HepG2 (cell line): ENCODE data around the gene MORN1. TPM values are rescaled to one million over a fixed set of nuclear protein-coding genes. Genes with fewer than 3 reads are reported as not detected.

Experiments used
- ATAC-seq: fragments of 200-7000 bp; cut with Tn5 transposase; 3 replicates; pipeline ENCODE4 v1.9.1; 2020; ENCODE audit warnings: mild to moderate bottlenecking, moderate library complexity
- BruUV-seq: library from RNA; stranded (reverse); fragments of 400-500 nt; replicated peaks from 2 replicates; lab custom pipeline; 2021; lab: Mats Ljungman, UMichigan
- CTCF ChIA-PET: fragments of 300-600 bp; formaldehyde crosslinking; extraction: SDS; loops from one replicate; lab custom pipeline; 2021; ENCODE audit warnings: low total read pairs, inconsistent platforms, low intra/inter-chr PET ratio; lab: Yijun Ruan, JAX
- POLR2A ChIA-PET: fragments of 350-600 bp; sonication (Branson Sonifier 250); formaldehyde crosslinking; loops from one replicate; lab custom pipeline; 2020; ENCODE audit warnings: antibody characterized with exemption, inconsistent platforms; lab: Yijun Ruan, JAX
- DNase-seq: peaks from one replicate; pipeline ENCODE4 v3.0.0-alpha.2; 2015; ENCODE audit warnings: low spot score
- FAIRE-seq: peaks from 3 replicates; lab custom pipeline; 2011; peaks lifted over from hg19 to GRCh38; lab: Jason Lieb, UNC
- H2AFZ ChIP-seq: one replicate; pipeline ENCODE4 v1.6.1; 2011; ENCODE audit warnings: low read length, inconsistent platforms
- H3K27ac ChIP-seq: fragments of 300-600 bp; 3 replicates; pipeline ENCODE4 v1.8.0; 2011; ENCODE audit warnings: mixed run types, mild to moderate bottlenecking, mixed read lengths, low read length, inconsistent platforms; ENCODE audit not compliant: insufficient read depth; ENCODE audit errors: extremely low read length
- H3K27me3 ChIP-seq, 2 experiments: fragments of 200-600 bp in 1 of 2; 2 replicates in 1 of 2; 3 replicates in 1 of 2; pipeline versions ENCODE4 v1.6.0 to v1.8.0; 2011; ENCODE audit warnings: low read length in 2 of 2, mild to moderate bottlenecking in 2 of 2, moderate library complexity in 2 of 2, inconsistent platforms in 1 of 2; ENCODE audit not compliant: insufficient read depth in 2 of 2, control insufficient read depth in 1 of 2
- H3K36me3 ChIP-seq, 2 experiments: fragments of 200-600 bp in 1 of 2; replicated peaks in 1 of 2; 2 replicates in 1 of 2; 3 replicates in 1 of 2; pipeline versions ENCODE4 v1.5.1 to v1.8.0; 2011; ENCODE audit warnings: low read length in 2 of 2, inconsistent platforms in 1 of 2; ENCODE audit not compliant: insufficient read depth in 2 of 2, control insufficient read depth in 1 of 2
- H3K4me1 ChIP-seq: 2 replicates; pipeline ENCODE4 v1.5.1; 2012; ENCODE audit warnings: low read length, inconsistent platforms; ENCODE audit not compliant: insufficient read depth
- H3K4me2 ChIP-seq: 2 replicates; pipeline ENCODE4 v1.6.0; 2011; ENCODE audit warnings: low read depth, low read length, inconsistent platforms
- H3K4me3 ChIP-seq, 3 experiments: fragments of 200-600 bp in 1 of 3; sonication (generic), shearing (Covaris generic) in 1 of 3; replicated peaks in 1 of 3; 2 replicates each; pipeline ENCODE4 v1.5.1; 2011 to 2016; ENCODE audit warnings: low read length in 3 of 3, inconsistent platforms in 2 of 3, low read depth in 2 of 3, mild to moderate bottlenecking in 2 of 3, control low read depth in 1 of 3, mixed read lengths in 1 of 3; ENCODE audit not compliant: insufficient read depth in 1 of 3
- H3K79me2 ChIP-seq: one replicate; pipeline ENCODE4 v1.6.1; 2011; ENCODE audit warnings: low read length, inconsistent platforms; ENCODE audit not compliant: insufficient read depth
- H3K9ac ChIP-seq: 2 replicates; pipeline ENCODE4 v1.6.0; 2011; ENCODE audit warnings: mild to moderate bottlenecking, low read depth, low read length, inconsistent platforms; ENCODE audit not compliant: insufficient read depth
- H3K9me3 ChIP-seq: 2 replicates; pipeline ENCODE4 v1.5.1; 2012; ENCODE audit warnings: mild to moderate bottlenecking, low read length
- H4K20me1 ChIP-seq: 2 replicates; pipeline ENCODE4 v1.6.0; 2011; ENCODE audit warnings: inconsistent platforms, mild to moderate bottlenecking, low read length, moderate library complexity; ENCODE audit not compliant: insufficient read depth
- DNMT1 ChIP-seq: sonication (generic); formaldehyde crosslinking; IDR thresholded peaks from 2 replicates; pipeline ENCODE4 v1.5.1; 2020; ENCODE audit warnings: mild to moderate bottlenecking, missing genetic modification reagents
- DRAP1 ChIP-seq: IDR thresholded peaks from 2 replicates; pipeline ENCODE4 v1.6.1; 2016; ENCODE audit warnings: missing genetic modification reagents, missing compliant biosample characterization
- GABPB1 ChIP-seq: IDR thresholded peaks from 2 replicates; pipeline ENCODE4 v1.6.1; 2016; ENCODE audit warnings: mild to moderate bottlenecking, missing genetic modification reagents, moderate library complexity, missing compliant biosample characterization
- GTF3A ChIP-seq: sonication (generic); formaldehyde crosslinking; conservative IDR thresholded peaks from 2 replicates; pipeline ENCODE4 v1.4.0; 2020; ENCODE audit warnings: mild to moderate bottlenecking, missing genetic modification reagents
- IKZF4 ChIP-seq: sonication (generic); formaldehyde crosslinking; IDR thresholded peaks from 2 replicates; pipeline ENCODE4 v1.5.1; 2020; ENCODE audit warnings: borderline replicate concordance, mild to moderate bottlenecking, low read depth, missing genetic modification reagents; ENCODE audit errors: not compliant biosample characterization
- KDM5B ChIP-seq: sonication (generic); formaldehyde crosslinking; IDR thresholded peaks from 2 replicates; pipeline ENCODE4 v1.4.0; 2020; ENCODE audit warnings: missing genetic modification reagents, mild to moderate bottlenecking, borderline replicate concordance
- MEIS1 ChIP-seq: sonication (generic); formaldehyde crosslinking; IDR thresholded peaks from 2 replicates; pipeline ENCODE4 v1.9.0; 2021; ENCODE audit warnings: mild to moderate bottlenecking, missing genetic modification reagents, moderate library complexity, borderline replicate concordance
- MTF2 ChIP-seq: sonication (generic); formaldehyde crosslinking; IDR thresholded peaks from 2 replicates; pipeline ENCODE4 v1.5.0; 2020; ENCODE audit warnings: missing genetic modification reagents, borderline replicate concordance
- RBM39 ChIP-seq: fragments of 200-400 bp; formaldehyde crosslinking; IDR thresholded peaks from one replicate; pipeline ENCODE4 v1.6.1; 2018; ENCODE audit warnings: antibody characterized with exemption, mild to moderate bottlenecking, low read depth, low read length; ENCODE audit not compliant: poor library complexity, severe bottlenecking
- ZNF446 ChIP-seq: sonication (generic); formaldehyde crosslinking; IDR thresholded peaks from 2 replicates; pipeline ENCODE4 v1.5.0; 2020; ENCODE audit warnings: mild to moderate bottlenecking, missing genetic modification reagents
- ZNF547 ChIP-seq: sonication (generic); formaldehyde crosslinking; IDR thresholded peaks from 2 replicates; pipeline ENCODE4 v1.5.1; 2020; ENCODE audit warnings: mild to moderate bottlenecking, missing genetic modification reagents
- ZNF687 ChIP-seq: sonication (generic); formaldehyde crosslinking; IDR thresholded peaks from 2 replicates; pipeline ENCODE4 v1.5.1; 2020; ENCODE audit warnings: mild to moderate bottlenecking, missing genetic modification reagents, moderate library complexity
- WGBS: methylation state at CpG from one replicate; pipeline ENCODE4 v1.1.6; 2017; ENCODE audit warnings: low lambda C conversion rate; 5-methylcytosine and 5-hydroxymethylcytosine counted together
- in situ Hi-C: cut with HindIII; loops from 2 replicates; pipeline ENCODE4 v1.10.0; 2017; ENCODE audit warnings: low pct_unique_long_range_greater_than_20kb; ENCODE audit not compliant: extremely low pct_ligation_motif_present
- intact Hi-C: fragments of 100-400 bp; cut with micrococcal nuclease; formaldehyde crosslinking; loops from one replicate; pipeline ENCODE4 v1.10.0; 2022; ENCODE audit not compliant: unreplicated experiment
- polyA plus RNA-seq, 8 experiments: library from polyadenylated mRNA; depleted of rRNA in 3 of 8; stranded (reverse) in 7 of 8; unstranded in 1 of 8; fragments of >200 nt; fragmentation: Illumina TruSeq in 4 of 8; extraction: Trizol in 4 of 8; gene quantifications; 2 replicates each; pipeline versions ENCODE4 v1.2.1 to v1.2.3, GENCODE V29; 2011 to 2016; ENCODE audit warnings: low read depth in 4 of 8, missing spikeins in 1 of 8, mixed read lengths in 1 of 8; ENCODE audit not compliant: insufficient read depth in 1 of 8
- total RNA-seq, 5 experiments: library from RNA; depleted of rRNA; stranded (reverse); fragments of >200 nt; fragmentation: Illumina TruSeq; extraction: Trizol; gene quantifications; 2 replicates each; pipeline ENCODE4 v1.2.3, GENCODE V29; 2016; ENCODE audit warnings: low read depth in 1 of 5
- TF ChIP-seq, protein P1 (sequence below): sonication (generic); formaldehyde crosslinking; IDR thresholded peaks from 2 replicates; pipeline ENCODE4 v1.4.0; 2020; ENCODE audit warnings: mild to moderate bottlenecking, missing genetic modification reagents

MORN1 gene
- total and polyA plus RNA-seq, 2 of the 13 experiments (the other 11 are each of a cell fraction or from before 2014, with no cell fraction given), result 3.1 to 6.5 TPM

GRCh38 chr1:2313651-2314261 is 77.6 kb downstream of the MORN1 start (continued):
- TF ChIP-seq, protein P1, sequence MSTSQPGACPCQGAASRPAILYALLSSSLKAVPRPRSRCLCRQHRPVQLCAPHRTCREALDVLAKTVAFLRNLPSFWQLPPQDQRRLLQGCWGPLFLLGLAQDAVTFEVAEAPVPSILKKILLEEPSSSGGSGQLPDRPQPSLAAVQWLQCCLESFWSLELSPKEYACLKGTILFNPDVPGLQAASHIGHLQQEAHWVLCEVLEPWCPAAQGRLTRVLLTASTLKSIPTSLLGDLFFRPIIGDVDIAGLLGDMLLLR (CRISPR knock-in tag), result no peak
- no peak for TF ChIP-seq IKZF4 (CRISPR knock-in tag)
- TF ChIP-seq DNMT1 (CRISPR knock-in tag), result no peak
- 0 out of 2 replicates have a peak, but pooled peaks have one; percentile 14 for TF ChIP-seq ZNF547 (CRISPR knock-in tag)
- TF ChIP-seq DRAP1 (CRISPR knock-in tag), result no peak

- intact Hi-C loops, result loop anchor here (5.0 kb wide), 1 partner anchor 70 kb away; no protein-coding TSS in a partner anchor
- no peak for FAIRE-seq
- TF ChIP-seq MEIS1 (CRISPR knock-in tag) (0 out of 2 replicates have a peak, but pooled peaks have one; percentile 31), GTF3A (CRISPR knock-in tag) (0 out of 2 replicates have a peak, but pooled peaks have one; percentile 37), RBM39 (peak; percentile 46), KDM5B (CRISPR knock-in tag) (0 out of 2 replicates have a peak, but pooled peaks have one; percentile 61), GABPB1 (CRISPR knock-in tag) (0 out of 2 replicates have a peak, but pooled peaks have one; percentile 20), ZNF687 (CRISPR knock-in tag) (peak; percentile 38; the same call in 1 of the 2 replicates), MTF2 (no peak), ZNF446 (CRISPR knock-in tag) (no peak)
Measured at GRCh38 chr1:2312515-2313301, 78.6 kb downstream of the MORN1 start.

More at GRCh38 chr1:2312515-2313301, 78.6 kb downstream of the MORN1 start:
- ATAC-seq, result peak; percentile 8
- 7% methylated on average over 2 of the region's 24 CpGs for WGBS
- Histone ChIP-seq H3K4me3 (peak overlapping the region in 1 of 3 experiments; percentile 75; a peak in 3 of 6 replicates), H3K36me3 (peaks cover 2 to 9% of the 10 kb centered on the region in 2 experiments; a peak in 3 of 5 replicates), H2AFZ (no peak overlapping the region), H3K4me2 (peak overlapping the region; percentile 79), H3K79me2 (no peaks in the 10 kb centered on the region), H3K9ac (peak overlapping the region; percentile 56; the same call in 1 of the 2 replicates), H3K9me3 (no peaks in the 10 kb centered on the region), H4K20me1 (no peaks in the 10 kb centered on the region), H3K27me3 (peaks cover 0 to 15% of the 10 kb centered on the region in 2 experiments; a peak in 2 of 5 replicates), H3K27ac (no peak overlapping the region), H3K4me1 (peaks cover 79% of the 10 kb centered on the region)
- in situ Hi-C loops, result loop anchor here (5.0 kb wide), 1 partner anchor 120 kb away; the partner anchor contains the start of gene FAAP20
- no peak for DNase-seq
- no TSS peak for BruUV-seq
- POLR2A ChIA-PET, result interaction anchor here (0.6 to 1.9 kb wide), 4 partner anchors 62 to 91 kb away, joined by 3 to 6 read pairs (median 4); no protein-coding TSS in a partner anchor
- CTCF ChIA-PET, result no interaction called here
